ENCODE results near the gene TMOD1.
"Not testable (repeated sequence)": the region's sequence is repeated elsewhere in the genome, so short reads cannot be mapped to it uniquely, and the experiment has no call there.

The TMOD1 gene

GRCh38 chr9:97565262-97565661 lies 63.8 kb downstream of the TMOD1 start:
- no peak for DNase-seq (ENCODE audit: low spot score)

- no peak for DNase-seq (ENCODE audit: low spot score)
Observed at GRCh38 chr9:97567182-97567893, 65.9 kb downstream of the TMOD1 start.

- no peak for DNase-seq (ENCODE audit: low spot score)
Observed at GRCh38 chr9:97567894-97568202, 66.4 kb downstream of the TMOD1 start.

GRCh38 chr9:97568461-97569275 lies 67.2 kb downstream of the TMOD1 start:
- no peak for DNase-seq (ENCODE audit: low spot score)

DNA sequence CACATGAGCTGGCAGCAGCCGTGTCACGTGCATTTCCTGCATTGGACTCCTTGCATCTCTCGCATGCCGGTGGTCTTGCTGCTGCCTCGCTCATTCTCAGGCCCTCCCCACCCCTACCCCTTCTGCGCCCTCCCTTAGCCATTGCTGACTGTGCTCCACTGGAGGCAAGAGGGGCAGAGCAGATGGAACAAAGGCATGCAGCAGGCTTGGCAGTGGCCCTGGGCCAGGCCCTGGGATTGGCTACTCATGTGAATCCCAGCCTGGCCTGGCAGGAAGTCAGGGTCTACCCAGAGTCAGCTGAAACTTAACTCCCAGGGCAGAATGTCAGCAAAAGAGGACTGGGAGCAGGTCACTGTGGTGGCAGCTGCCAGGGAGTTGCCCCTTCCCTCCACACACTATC lies 69.4 kb downstream of the TMOD1 start:
- DNase-seq (ENCODE audit: low spot score), result no peak

- DNase-seq (ENCODE audit: low spot score), result no peak
Observed at GRCh38 chr9:97571664-97572063, 70.2 kb downstream of the TMOD1 start.

DNA sequence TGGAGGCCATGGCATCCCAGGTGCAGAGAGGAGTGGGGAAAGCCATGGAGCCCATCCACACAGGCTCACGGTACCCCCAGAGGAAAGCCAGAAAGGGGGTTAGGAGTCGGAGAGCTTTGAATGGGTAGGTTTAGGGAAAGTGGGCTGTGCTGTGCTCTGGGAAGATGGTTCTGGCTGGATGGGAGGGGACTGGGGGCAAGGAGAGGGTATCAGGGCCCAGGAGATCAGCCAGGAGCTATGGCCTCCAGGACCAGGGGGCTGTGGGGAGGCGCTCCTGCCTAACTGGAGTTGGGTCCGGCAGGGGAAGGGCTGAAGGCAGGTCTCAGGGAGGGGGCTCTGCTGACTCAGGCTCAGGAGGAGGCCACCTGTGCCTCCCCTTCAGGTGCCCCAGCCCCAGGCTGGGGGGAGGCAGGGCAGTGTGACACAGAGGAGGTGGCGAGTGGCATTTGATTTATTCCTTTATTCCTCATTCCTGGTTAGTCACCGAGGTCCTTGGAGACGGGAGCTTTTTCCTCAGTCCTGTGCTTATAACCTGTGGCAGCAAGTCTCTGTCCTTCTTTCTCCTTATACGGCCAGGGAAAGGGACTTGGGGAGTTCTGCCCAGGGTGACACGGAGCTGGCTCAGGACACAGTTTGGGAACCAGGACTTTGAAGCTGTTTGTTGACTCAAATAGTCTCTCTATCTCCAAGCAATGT lies 70.9 kb downstream of the TMOD1 start:
- DNase-seq (ENCODE audit: low spot score), result no peak

DNA sequence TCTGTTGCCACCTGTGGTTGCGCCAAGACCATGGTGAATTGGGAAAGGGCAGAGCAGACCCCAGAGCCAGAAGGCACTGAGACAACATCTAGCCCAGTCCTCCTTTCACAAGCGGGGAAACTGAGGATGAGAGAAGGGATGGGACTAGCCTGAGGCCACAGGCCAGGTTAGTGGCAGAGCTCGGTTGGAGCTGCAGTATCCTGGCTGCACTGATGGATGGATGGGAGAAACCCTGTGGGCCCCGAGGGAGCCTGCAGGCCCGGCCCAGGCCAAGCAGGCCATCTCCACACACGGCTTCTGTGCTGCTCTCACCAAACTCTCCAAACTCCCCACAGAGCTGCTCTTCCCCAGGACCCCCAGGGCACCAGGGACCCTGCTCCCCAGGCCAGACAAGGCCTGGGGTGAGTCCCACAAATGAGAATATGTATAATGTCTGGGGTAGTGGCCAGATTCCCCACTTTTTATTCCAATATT lies 71.5 kb downstream of the TMOD1 start:
- DNase-seq (ENCODE audit: low spot score), result no peak

- DNase-seq (ENCODE audit: low spot score), result no peak
Observed at GRCh38 chr9:97573482-97574073, 72.1 kb downstream of the TMOD1 start.

DNA sequence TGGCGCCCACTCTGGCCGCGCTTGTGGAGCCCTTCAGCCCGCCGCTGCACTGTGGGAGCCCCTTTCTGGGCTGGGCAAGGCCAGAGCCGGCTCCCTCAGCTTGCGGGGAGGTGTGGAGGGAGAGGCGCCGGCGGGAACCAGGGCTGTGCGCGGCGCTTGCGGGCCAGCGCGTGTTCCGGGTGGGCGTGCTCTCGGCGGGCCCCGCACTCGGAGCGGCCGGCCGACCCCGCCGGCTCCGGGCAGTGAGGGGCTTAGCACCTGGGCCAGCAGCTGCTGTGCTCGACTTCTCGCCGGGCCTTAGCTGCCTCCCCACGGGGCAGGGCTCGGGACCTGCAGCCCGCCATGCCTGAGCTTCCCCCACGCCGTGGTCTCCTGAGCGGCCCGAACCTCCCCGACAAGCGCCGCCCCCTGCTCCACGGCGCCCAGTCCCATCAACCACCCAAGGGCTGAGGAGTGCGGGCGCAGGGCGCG lies 72.7 kb downstream of the TMOD1 start:
- DNase-seq (ENCODE audit: low spot score), result not testable (repeated sequence)

DNA sequence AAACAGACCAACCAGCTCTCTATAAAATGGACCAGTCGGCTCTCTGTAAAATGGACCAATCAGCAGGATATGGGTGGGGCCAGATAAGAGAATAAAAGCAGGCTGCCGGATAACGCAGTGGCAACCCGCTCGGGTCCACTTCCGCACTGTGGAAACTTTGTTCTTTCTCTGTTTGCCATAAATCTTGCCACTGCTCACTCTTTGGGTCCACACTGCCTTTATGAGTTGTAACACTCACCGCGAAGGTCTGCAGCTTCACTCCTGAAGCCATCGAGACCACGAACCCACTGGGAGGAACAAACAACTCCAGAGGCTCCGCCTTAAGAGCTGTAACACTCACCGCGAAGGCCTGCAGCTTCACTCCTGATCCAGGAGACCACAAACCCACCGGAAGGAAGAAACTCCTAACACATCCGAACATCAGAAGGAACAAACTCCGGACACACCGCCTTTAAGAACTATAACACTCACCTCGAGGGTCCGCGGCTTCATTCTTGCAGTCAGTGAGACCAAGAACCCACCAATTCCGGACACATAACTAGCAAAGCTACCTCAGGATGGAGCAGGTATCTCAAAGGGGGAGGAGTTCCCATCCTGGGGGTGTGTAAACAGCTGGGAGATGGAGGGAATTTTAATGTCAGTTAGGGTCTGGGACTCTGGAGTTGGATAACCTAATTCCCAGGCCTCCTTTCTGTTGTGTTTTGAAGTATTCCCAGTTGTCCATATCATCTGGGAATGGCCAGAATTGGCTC lies 73.6 kb downstream of the TMOD1 start:
- DNase-seq (ENCODE audit: low spot score), result not testable (repeated sequence)

DNA sequence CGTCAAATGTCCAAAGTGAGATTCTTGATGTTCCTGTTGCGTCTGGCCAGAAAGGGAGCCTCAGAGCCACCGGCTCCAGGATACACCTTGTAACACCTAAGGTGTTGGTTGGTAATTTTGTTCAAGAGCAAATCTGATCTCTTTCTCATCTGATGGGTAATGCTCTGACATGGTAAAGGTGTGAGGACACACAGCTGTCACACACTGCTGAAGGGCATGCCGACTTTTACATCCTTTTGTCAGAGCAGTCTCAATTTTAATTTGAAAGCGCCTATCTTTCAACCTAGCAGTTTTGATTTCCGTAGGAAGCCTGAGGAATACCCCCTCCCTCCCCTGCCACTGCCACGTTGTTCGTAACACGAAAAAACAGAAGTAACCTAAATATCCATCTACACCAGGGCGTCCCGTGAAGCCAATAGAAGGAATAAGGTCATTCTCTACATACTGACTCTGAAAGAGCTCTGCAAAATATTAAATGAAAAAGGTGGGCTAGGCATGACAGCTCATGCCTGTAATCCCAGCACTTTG lies 74.3 kb downstream of the TMOD1 start:
- no peak for DNase-seq (ENCODE audit: low spot score)

- DNase-seq (ENCODE audit: low spot score), result no peak
Observed at GRCh38 chr9:97577051-97577450, 75.6 kb downstream of the TMOD1 start.

GRCh38 chr9:97578846-97579245 lies 77.4 kb downstream of the TMOD1 start:
- DNase-seq (ENCODE audit: low spot score), result no peak

DNA sequence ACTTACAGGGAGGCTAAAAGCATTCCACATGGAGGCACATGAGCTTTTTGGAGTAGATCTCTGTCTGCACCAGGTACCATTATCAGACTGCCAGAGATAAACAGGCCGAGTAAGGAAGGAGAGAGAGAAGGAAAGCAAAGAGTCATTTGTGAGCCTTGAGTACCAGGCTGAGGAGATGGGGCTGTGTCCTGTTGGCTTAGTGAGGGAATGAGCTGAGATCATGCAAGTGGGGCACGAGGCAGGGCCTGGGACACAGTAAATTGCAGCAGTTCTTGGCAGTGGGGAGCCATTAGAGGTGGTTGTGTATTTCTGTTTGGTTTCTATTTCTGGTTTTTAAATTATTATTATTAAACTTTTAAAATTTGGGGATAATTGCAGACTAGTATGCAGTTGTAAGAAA lies 78.4 kb downstream of the TMOD1 start:
- no peak for DNase-seq (ENCODE audit: low spot score)

GRCh38 chr9:97581590-97581989 lies 80.1 kb downstream of the TMOD1 start:
- not testable (repeated sequence) for DNase-seq (ENCODE audit: low spot score)

DNA sequence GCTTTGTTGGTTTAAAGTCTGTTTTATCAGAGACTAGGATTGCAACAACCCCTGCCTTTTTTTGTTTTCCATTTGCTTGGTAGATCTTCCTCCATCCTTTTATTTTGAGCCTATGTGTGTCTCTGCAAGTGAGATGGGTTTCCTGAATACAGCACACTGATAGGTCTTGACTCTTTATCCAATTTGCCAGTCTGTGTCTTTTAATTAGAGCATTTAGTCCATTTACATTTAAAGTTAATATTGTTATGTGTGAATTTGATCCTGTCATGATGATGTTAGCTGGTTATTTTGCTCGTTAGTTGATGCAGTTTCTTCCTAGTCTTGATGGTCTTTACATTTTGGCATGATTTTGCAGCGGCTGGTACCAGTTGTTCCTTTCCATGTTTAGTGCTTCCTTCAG lies 83.3 kb downstream of the TMOD1 start:
- DNase-seq (ENCODE audit: low spot score), result not testable (repeated sequence)

- not testable (repeated sequence) for DNase-seq (ENCODE audit: low spot score)
Observed at GRCh38 chr9:97586909-97587308, 85.4 kb downstream of the TMOD1 start.

GRCh38 chr9:97591535-97591934 lies 90.1 kb downstream of the TMOD1 start:
- no peak for DNase-seq (ENCODE audit: low spot score)

- no peak for DNase-seq (ENCODE audit: low spot score)
Observed at GRCh38 chr9:97592126-97592525, 90.7 kb downstream of the TMOD1 start.

GRCh38 chr9:97593960-97594359 lies 92.5 kb downstream of the TMOD1 start:
- DNase-seq (ENCODE audit: low spot score), result no peak
